ENCODE data around the gene CD63. TPM values are rescaled to one million over a fixed set of nuclear protein-coding genes. Genes with fewer than 3 reads are reported as not detected.

CD63 gene
- total and polyA plus RNA-seq, 9 of the 15 experiments (the other 6 are each of a cell fraction or from before 2014, with no cell fraction given) = 313 to 735 (median 433) TPM

- in situ Hi-C loops (cut with MboI) = no loop called here
- no peak for FAIRE-seq
- no TSS peak for BruUV-seq (replicated peaks)
- Histone ChIP-seq H3K36me3 (ENCODE audit: control insufficient read depth, insufficient read depth, low read length) (peaks cover 68% of the 10 kb centered on the region), H3K79me2 (ENCODE audit: control insufficient read depth, insufficient read depth, low read length) (peaks cover 16% of the 10 kb centered on the region), H3K4me2 (ENCODE audit: insufficient read depth, low read length) (no peak overlapping the region), H3K27ac (ENCODE audit: extremely low read depth, low read depth, low read length) (no peak overlapping the region), H3K4me1 (replicated peaks in 1 of 2; ENCODE audit: control insufficient read depth in 2 of 2, insufficient read depth in 2 of 2, low read length in 2 of 2) (no peaks in the 10 kb centered on the region), H3K4me3 (no peak overlapping the region), H3K27me3 (ENCODE audit: control insufficient read depth in 2 of 2, insufficient read depth in 2 of 2, low read length in 2 of 2) (no peaks in the 10 kb centered on the region), H2AFZ (ENCODE audit: low read depth, low read length) (no peak overlapping the region), H4K20me1 (replicated peaks; ENCODE audit: control insufficient read depth, insufficient read depth, low read length) (no peaks in the 10 kb centered on the region), H3K9me1 (ENCODE audit: control insufficient read depth, insufficient read depth, low read length) (peaks cover 4% of the 10 kb centered on the region), H3K9me3 (replicated peaks; ENCODE audit: control insufficient read depth, insufficient read depth, low read depth, low read length) (no peaks in the 10 kb centered on the region), H3K9ac (ENCODE audit: insufficient read depth in 1 of 2, low read depth in 2 of 2, low read length in 2 of 2) (no peak overlapping the region)
- no peak for ATAC-seq
- 91% methylated on average over 6 of the region's 6 CpGs for WGBS (ENCODE audit: insufficient coverage, low coverage, missing lambda C conversion rate)
- intact Hi-C loops (cut with micrococcal nuclease) = no loop called here
- POLR2A ChIA-PET = interaction anchor here (0.7 to 1.8 kb wide), 6 partner anchors 9 to 156 kb away, joined by 3 to 8 read pairs (median 5); partner anchors contain the start of gene PYM1
- CTCF ChIA-PET (ENCODE audit: low intra/inter-chr PET ratio) = no interaction called here
- no peak for DNase-seq (ENCODE audit: extremely low read depth in 1 of 4, low spot score in 3 of 4)
- TF ChIP-seq E2F3 (CRISPR knock-in tag; IDR thresholded peaks at IDR 0.05) (no peak), RBM14 (IDR thresholded peaks at IDR 0.05; ENCODE audit: borderline replicate concordance, insufficient read depth, low read depth, low read length) (no peak), ZNF175 (CRISPR knock-in tag; IDR thresholded peaks at IDR 0.05; ENCODE audit: low read depth) (no peak), ZNF311 (CRISPR knock-in tag; IDR thresholded peaks at IDR 0.05) (no peak), ZNF766 (CRISPR knock-in tag; conservative IDR thresholded peaks at IDR 0.05) (no peak), MAFF (IDR thresholded peaks at IDR 0.05; ENCODE audit: low read length) (no peak), CCNT2 (IDR thresholded peaks at IDR 0.05; ENCODE audit: borderline replicate concordance, extremely low read depth, insufficient read length, low read depth, low read length) (no peak), MBD2 (IDR thresholded peaks at IDR 0.05; ENCODE audit: borderline replicate concordance, low read depth) (no peak), ZBTB43 (CRISPR knock-in tag; IDR thresholded peaks at IDR 0.05) (no peak), RBM39 (optimal IDR thresholded peaks at IDR 0.05; ENCODE audit: low read depth, low read length) (no peak), HCFC1 (IDR thresholded peaks at IDR 0.05; ENCODE audit: low read depth, low read length) (no peak), ZNF280B (CRISPR knock-in tag; IDR thresholded peaks at IDR 0.05) (no peak), ZNF436 (CRISPR knock-in tag; IDR thresholded peaks at IDR 0.05) (no peak), MTF1 (CRISPR knock-in tag; IDR thresholded peaks at IDR 0.05; ENCODE audit: borderline replicate concordance) (no peak), ATF4 (CRISPR knock-in tag; IDR thresholded peaks at IDR 0.05) (no peak), ZNF512 (tag; IDR thresholded peaks at IDR 0.05) (no peak), ZNF507 (tag; conservative IDR thresholded peaks at IDR 0.05) (no peak), HNRNPH1 (optimal IDR thresholded peaks at IDR 0.05; ENCODE audit: low read depth, low read length) (no peak), DDX20 (tag; IDR thresholded peaks at IDR 0.05; ENCODE audit: low read depth) (no peak)
Measured at GRCh38 chr12:55771736-55772135, 42.9 kb upstream of the CD63 start.

Measured in K562 (cell line).